CD4-positive, alpha-beta memory T cell (primary cell): ENCODE results near the gene IFNA21. TPM values are rescaled to one million over a fixed set of nuclear protein-coding genes. Genes with fewer than 3 reads are reported as not detected.
A peak's percentile ranks its signal among the peaks of the same experiment; 100 is the strongest.
"Not testable (repeated sequence)": the region's sequence is repeated elsewhere in the genome, so short reads cannot be mapped to it uniquely, and the experiment has no call there.

ENCODE experiments used
- CTCF ChIA-PET: fragments of 350-600 bp; sonication (Branson Sonifier 250); formaldehyde crosslinking; loops from one replicate; lab custom pipeline; 2021; ENCODE audit warnings: inconsistent platforms; ENCODE audit not compliant: partially characterized antibody; lab: Charles Lee
- POLR2A ChIA-PET: fragments of 350-600 bp; sonication (Branson Sonifier 250); formaldehyde crosslinking; loops from one replicate; lab custom pipeline; 2021; ENCODE audit not compliant: partially characterized antibody; lab: Charles Lee
- DNase-seq, 5 donors: peaks; one replicate each; pipeline versions ENCODE4 v3.0.0 to v3.0.0-alpha.2; 2020 to 2022; ENCODE audit warnings: mixed read lengths in 1 of 5
- H3K27ac ChIP-seq: one replicate; pipeline ENCODE4 v1.7.0; 2013; ENCODE audit warnings: low read depth, low read length
- H3K27me3 ChIP-seq: 2 replicates; pipeline ENCODE4 v1.7.0; 2013; ENCODE audit warnings: mild to moderate bottlenecking, low read length, moderate library complexity; ENCODE audit not compliant: insufficient read depth
- H3K36me3 ChIP-seq: 2 replicates; pipeline ENCODE4 v1.7.0; 2013; ENCODE audit warnings: mild to moderate bottlenecking, low read length, moderate library complexity; ENCODE audit not compliant: insufficient read depth
- H3K4me1 ChIP-seq: 2 replicates; pipeline ENCODE4 v1.7.0; 2013; ENCODE audit warnings: mild to moderate bottlenecking, low read length, moderate library complexity; ENCODE audit not compliant: insufficient read depth
- H3K4me3 ChIP-seq, 2 donors: one replicate each; pipeline ENCODE4 v1.7.0; 2013; ENCODE audit warnings: low read length in 2 of 2, mild to moderate bottlenecking in 1 of 2
- H3K9me3 ChIP-seq, 2 donors: one replicate each; pipeline ENCODE4 v1.7.0; 2013; ENCODE audit warnings: low read length in 2 of 2, control low read depth in 1 of 2; ENCODE audit not compliant: control insufficient read depth in 1 of 2
- H3K27ac Mint-ChIP-seq, 7 donors: one replicate each; pipeline ENCODE4 v1.8.0; 2020 to 2021; ENCODE audit warnings: mixed read lengths in 7 of 7, mild to moderate bottlenecking in 6 of 7, inconsistent platforms in 3 of 7, moderate library complexity in 3 of 7
- H3K27me3 Mint-ChIP-seq, 2 donors: one replicate each; pipeline ENCODE4 v1.8.0; 2020 to 2021; ENCODE audit warnings: mixed read lengths in 2 of 2
- H3K36me3 Mint-ChIP-seq, 2 donors: one replicate each; pipeline ENCODE4 v1.8.0; 2020 to 2021; ENCODE audit warnings: mixed read lengths in 2 of 2, inconsistent platforms in 1 of 2, mild to moderate bottlenecking in 1 of 2
- H3K4me1 Mint-ChIP-seq, 4 donors: one replicate each; pipeline ENCODE4 v1.8.0; 2020 to 2021; ENCODE audit warnings: mixed read lengths in 4 of 4, mild to moderate bottlenecking in 1 of 4
- H3K4me3 Mint-ChIP-seq, 8 donors: one replicate each; pipeline ENCODE4 v1.8.0; 2020 to 2021; ENCODE audit warnings: mixed read lengths in 8 of 8, mild to moderate bottlenecking in 7 of 8, moderate library complexity in 6 of 8, inconsistent platforms in 3 of 8
- H3K9me3 Mint-ChIP-seq, 8 donors: one replicate each; pipeline ENCODE4 v1.8.0; 2020 to 2021; ENCODE audit warnings: mixed read lengths in 8 of 8, mild to moderate bottlenecking in 5 of 8, inconsistent platforms in 3 of 8, moderate library complexity in 1 of 8
- intact Hi-C: fragments of 100-400 bp; cut with micrococcal nuclease; formaldehyde crosslinking; loops from one replicate; pipeline ENCODE4 v1.15.1; 2023
- polyA plus RNA-seq, 2 donors: library from polyadenylated mRNA; unstranded; fragments of 300-500 nt; fragmentation: Illumina TruSeq; gene quantifications; one replicate each; pipeline ENCODE4 v1.2.3, GENCODE V29; 2021
- total RNA-seq, 2 experiments: library from RNA; stranded (reverse); gene quantifications; one replicate each; pipeline ENCODE4 v1.2.3, GENCODE V29; 2021

The IFNA21 gene
- total and polyA plus RNA-seq, 4 experiments from 2014 or later: not detected

- intact Hi-C loops, POLR2A ChIA-PET, H3K36me3 Mint-ChIP-seq: not testable (repeated sequence)
Observed at GRCh38 chr9:21202105-21202504, 35.6 kb upstream of the IFNA21 start, which contains the start of gene IFNA7. IFNA7 (minus strand) TSS chr9:21202205; CDS start chr9:21202165, 40 bp downstream.

GRCh38 chr9:21194867-21195776, 28.7 kb upstream of the IFNA21 start:
- not testable (repeated sequence) for H3K4me1 Mint-ChIP-seq, H3K36me3 Mint-ChIP-seq, H3K27ac ChIP-seq, H3K4me1 ChIP-seq, H3K4me3 ChIP-seq, H3K9me3 ChIP-seq, H3K9me3 Mint-ChIP-seq, H3K27me3 Mint-ChIP-seq, H3K36me3 ChIP-seq, H3K27me3 ChIP-seq
- peak in 4 of 5 donors; percentile 44 to 51 (median 48) for DNase-seq
- H3K4me3 Mint-ChIP-seq: peak overlapping the region in 7 of 8 donors; percentile 35 to 78 (median 56)
- H3K27ac Mint-ChIP-seq: peak overlapping the region in 3 of 7 donors; percentile 36 to 71 (median 39)
- POLR2A ChIA-PET: interaction anchor here (0.7 kb wide), 1 partner anchor 249 kb away, joined by 3 read pairs; no protein-coding TSS in a partner anchor
- CTCF ChIA-PET: interaction anchor here (0.8 to 2.7 kb wide), 31 partner anchors 8 to 777 kb away, joined by 3 to 28 read pairs (median 5); no protein-coding TSS in a partner anchor
- intact Hi-C loops: loop anchor here (1.0 to 5.0 kb wide), 3 partner anchors 12 to 594 kb away; no protein-coding TSS in a partner anchor

More at GRCh38 chr9:21202105-21202504, 35.6 kb upstream of the IFNA21 start, which contains the start of gene IFNA7:
- H3K4me3 Mint-ChIP-seq, H3K27ac Mint-ChIP-seq, H3K4me1 Mint-ChIP-seq, H3K27me3 ChIP-seq, H3K4me1 ChIP-seq, H3K4me3 ChIP-seq, H3K9me3 ChIP-seq, H3K27ac ChIP-seq, DNase-seq, H3K36me3 ChIP-seq: not testable (repeated sequence)
- Mint-ChIP-seq H3K27me3 (peaks cover 14 to 20% of the 10 kb centered on the region in 2 donors), H3K9me3 (peaks cover 0 to 10% (median 1%) of the 10 kb centered on the region in 8 donors)
- CTCF ChIA-PET: interaction anchor here (2.1 kb wide), 1 partner anchor 48 kb away, joined by 5 read pairs; no protein-coding TSS in a partner anchor

GRCh38 chr9:21187487-21187886, 21.0 kb upstream of the IFNA21 start, which contains the start of gene IFNA4:
IFNA4 (minus strand) TSS chr9:21187587; CDS start chr9:21187531, 56 bp downstream.
- H3K27ac Mint-ChIP-seq, H3K4me3 Mint-ChIP-seq, H3K27ac ChIP-seq, intact Hi-C loops, H3K36me3 ChIP-seq, H3K4me1 ChIP-seq, H3K36me3 Mint-ChIP-seq, H3K4me3 ChIP-seq, H3K9me3 ChIP-seq, H3K27me3 ChIP-seq, H3K27me3 Mint-ChIP-seq, H3K9me3 Mint-ChIP-seq, POLR2A ChIA-PET, DNase-seq: not testable (repeated sequence)
- H3K4me1 Mint-ChIP-seq: peaks cover 6 to 11% (median 7%) of the 10 kb centered on the region in 4 donors
- CTCF ChIA-PET: interaction anchor here (1.2 kb wide), 1 partner anchor 626 kb away, joined by 3 read pairs; no protein-coding TSS in a partner anchor

GRCh38 chr9:21182810-21183736, 16.6 kb upstream of the IFNA21 start:
- not testable (repeated sequence) for H3K36me3 Mint-ChIP-seq, H3K9me3 ChIP-seq, H3K9me3 Mint-ChIP-seq, H3K4me3 ChIP-seq, H3K27ac ChIP-seq, H3K27me3 Mint-ChIP-seq, H3K4me1 ChIP-seq, H3K36me3 ChIP-seq, H3K27me3 ChIP-seq
- peak overlapping the region in 4 of 7 donors; percentile 2 to 72 (median 34) for H3K27ac Mint-ChIP-seq
- DNase-seq: peak in 4 of 5 donors; percentile 18 to 35 (median 30)
- H3K4me1 Mint-ChIP-seq: peaks cover 6 to 11% (median 7%) of the 10 kb centered on the region in 4 donors
- POLR2A ChIA-PET: interaction anchor here (1.3 kb wide), 1 partner anchor 24 kb away, joined by 3 read pairs; no protein-coding TSS in a partner anchor
- H3K4me3 Mint-ChIP-seq: peak overlapping the region in 1 of 8 donors; percentile 13
- CTCF ChIA-PET: interaction anchor here (0.7 to 2.4 kb wide), 33 partner anchors 9 to 617 kb away, joined by 3 to 28 read pairs (median 4); partner anchors contain the start of gene KLHL9
- intact Hi-C loops: loop anchor here (1.0 to 2.0 kb wide), 3 partner anchors 12 to 606 kb away; no protein-coding TSS in a partner anchor

- H3K27ac Mint-ChIP-seq: no peak overlapping the region
- H3K27me3 Mint-ChIP-seq: peaks cover 0 to 1% of the 10 kb centered on the region in 2 donors
- H3K36me3 Mint-ChIP-seq: no peaks in the 10 kb centered on the region
- no peaks in the 10 kb centered on the region for H3K9me3 Mint-ChIP-seq
- Histone ChIP-seq H3K36me3 (no peaks in the 10 kb centered on the region), H3K9me3 (no peaks in the 10 kb centered on the region), H3K27ac (no peak overlapping the region), H3K27me3 (no peaks in the 10 kb centered on the region), H3K4me1 (no peaks in the 10 kb centered on the region), H3K4me3 (no peak overlapping the region)
- intact Hi-C loops: no loop called here
- H3K4me1 Mint-ChIP-seq: peaks cover 0 to 4% (median 2%) of the 10 kb centered on the region in 4 donors
- H3K4me3 Mint-ChIP-seq: no peak overlapping the region
- no peak for DNase-seq
- POLR2A ChIA-PET: no interaction called here
- CTCF ChIA-PET: interaction anchor here (1.1 to 2.4 kb wide), 4 partner anchors 8 to 160 kb away, joined by 3 to 19 read pairs (median 5); no protein-coding TSS in a partner anchor
Observed at GRCh38 chr9:21174671-21175070, 8.2 kb upstream of the IFNA21 start.

- H3K27ac Mint-ChIP-seq: no peak overlapping the region
- POLR2A ChIA-PET: no interaction called here
- H3K27me3 ChIP-seq: no peaks in the 10 kb centered on the region
- H3K4me3 ChIP-seq: no peak overlapping the region
- no peaks in the 10 kb centered on the region for H3K9me3 Mint-ChIP-seq
- no peaks in the 10 kb centered on the region for H3K4me1 ChIP-seq
- no peak overlapping the region for H3K27ac ChIP-seq
- no peaks in the 10 kb centered on the region for H3K36me3 ChIP-seq
- no peak for DNase-seq
- intact Hi-C loops: no loop called here
- peaks cover 0 to 4% (median 2%) of the 10 kb centered on the region in 4 donors for H3K4me1 Mint-ChIP-seq
- no peaks in the 10 kb centered on the region for H3K9me3 ChIP-seq
- no peak overlapping the region for H3K4me3 Mint-ChIP-seq
- peaks cover 2% of the 10 kb centered on the region in 2 donors for H3K27me3 Mint-ChIP-seq
- CTCF ChIA-PET: no interaction called here
- H3K36me3 Mint-ChIP-seq: no peaks in the 10 kb centered on the region
Observed at GRCh38 chr9:21172156-21172555, 5.7 kb upstream of the IFNA21 start.
